Fibroblast of the aortic adventitia (primary cell): ENCODE data around the gene CHMP4B. TPM values are rescaled to one million over a fixed set of nuclear protein-coding genes. Genes with fewer than 3 reads are reported as not detected.

Source experiments
- DNase-seq: peaks from one replicate; pipeline ENCODE4 v3.0.0-alpha.2; 2010; ENCODE audit warnings: low read depth
- H3K4me3 ChIP-seq: 2 replicates; pipeline ENCODE4 v1.5.1; 2011; ENCODE audit warnings: low read depth, mild to moderate bottlenecking, control low read depth, low read length, moderate library complexity
- total RNA-seq: library from RNA; depleted of rRNA; stranded (reverse); fragments of >200 nt; gene quantifications from 2 replicates; pipeline ENCODE4 v1.2.3, GENCODE V29; 2012; ENCODE audit warnings: low replicate concordance
- TF ChIP-seq, protein P1 (sequence below): IDR thresholded peaks from 2 replicates; pipeline ENCODE4 v1.5.1; 2011; ENCODE audit warnings: mild to moderate bottlenecking, low read length, control low read depth, inconsistent platforms; ENCODE audit not compliant: insufficient read depth

Gene CHMP4B
- total RNA-seq, 1 donor, result 54.8 TPM

DNA sequence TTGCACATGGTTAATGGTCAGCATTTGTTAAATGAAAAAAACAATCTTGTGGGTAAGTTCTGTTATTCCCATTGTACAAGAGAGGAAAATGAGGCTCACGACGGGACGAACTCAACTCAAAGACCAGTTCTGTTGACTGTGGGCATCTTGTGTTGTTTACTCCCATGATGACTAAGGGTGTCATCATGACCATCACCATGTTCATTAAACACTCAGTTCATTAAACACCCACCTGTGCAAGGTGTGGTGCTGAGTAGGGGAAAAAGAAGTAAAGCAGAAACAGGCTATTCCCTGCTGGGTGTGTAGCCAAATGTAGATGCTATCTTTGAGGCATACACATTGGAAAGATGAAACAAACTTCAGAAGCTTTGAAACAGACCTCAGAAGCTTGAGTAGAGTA lies 4.5 kb downstream of the CHMP4B start:
- TF ChIP-seq, protein P1, sequence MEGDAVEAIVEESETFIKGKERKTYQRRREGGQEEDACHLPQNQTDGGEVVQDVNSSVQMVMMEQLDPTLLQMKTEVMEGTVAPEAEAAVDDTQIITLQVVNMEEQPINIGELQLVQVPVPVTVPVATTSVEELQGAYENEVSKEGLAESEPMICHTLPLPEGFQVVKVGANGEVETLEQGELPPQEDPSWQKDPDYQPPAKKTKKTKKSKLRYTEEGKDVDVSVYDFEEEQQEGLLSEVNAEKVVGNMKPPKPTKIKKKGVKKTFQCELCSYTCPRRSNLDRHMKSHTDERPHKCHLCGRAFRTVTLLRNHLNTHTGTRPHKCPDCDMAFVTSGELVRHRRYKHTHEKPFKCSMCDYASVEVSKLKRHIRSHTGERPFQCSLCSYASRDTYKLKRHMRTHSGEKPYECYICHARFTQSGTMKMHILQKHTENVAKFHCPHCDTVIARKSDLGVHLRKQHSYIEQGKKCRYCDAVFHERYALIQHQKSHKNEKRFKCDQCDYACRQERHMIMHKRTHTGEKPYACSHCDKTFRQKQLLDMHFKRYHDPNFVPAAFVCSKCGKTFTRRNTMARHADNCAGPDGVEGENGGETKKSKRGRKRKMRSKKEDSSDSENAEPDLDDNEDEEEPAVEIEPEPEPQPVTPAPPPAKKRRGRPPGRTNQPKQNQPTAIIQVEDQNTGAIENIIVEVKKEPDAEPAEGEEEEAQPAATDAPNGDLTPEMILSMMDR, result no peak
- DNase-seq, result no peak
- H3K4me3 ChIP-seq, result no peak overlapping the region

DNA sequence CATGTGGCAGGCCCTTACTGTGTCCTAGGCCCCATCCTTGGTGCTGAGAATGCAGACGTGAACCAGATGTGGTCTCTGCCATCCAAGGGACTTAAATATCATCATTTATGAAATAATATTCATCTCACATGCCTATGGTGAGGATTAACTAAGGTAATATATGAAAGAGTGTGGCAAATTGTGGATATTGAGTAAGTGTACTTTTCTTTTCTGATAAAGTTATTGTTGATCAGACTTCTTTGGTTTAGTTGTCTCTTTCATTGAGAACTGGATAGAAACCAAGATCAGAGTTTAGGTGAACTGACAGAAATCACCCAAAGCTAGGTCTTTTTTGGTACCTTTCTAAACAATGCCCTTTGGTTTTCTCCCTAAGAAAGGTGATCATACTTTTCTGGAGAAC lies 5.0 kb downstream of the CHMP4B start:
- H3K4me3 ChIP-seq, result no peak overlapping the region
- TF ChIP-seq, protein P1, result no peak
- no peak for DNase-seq

GRCh38 chr20:33817411-33817810 lies 6.3 kb downstream of the CHMP4B start:
- no peak overlapping the region for H3K4me3 ChIP-seq
- TF ChIP-seq, protein P1, result no peak
- DNase-seq, result no peak

GRCh38 chr20:33819456-33819855 lies 8.3 kb downstream of the CHMP4B start:
- TF ChIP-seq, protein P1, result no peak
- H3K4me3 ChIP-seq, result no peak overlapping the region
- DNase-seq, result no peak

GRCh38 chr20:33820362-33820761 lies 9.2 kb downstream of the CHMP4B start:
- H3K4me3 ChIP-seq, result no peak overlapping the region
- no peak for DNase-seq
- TF ChIP-seq, protein P1, result no peak

DNA sequence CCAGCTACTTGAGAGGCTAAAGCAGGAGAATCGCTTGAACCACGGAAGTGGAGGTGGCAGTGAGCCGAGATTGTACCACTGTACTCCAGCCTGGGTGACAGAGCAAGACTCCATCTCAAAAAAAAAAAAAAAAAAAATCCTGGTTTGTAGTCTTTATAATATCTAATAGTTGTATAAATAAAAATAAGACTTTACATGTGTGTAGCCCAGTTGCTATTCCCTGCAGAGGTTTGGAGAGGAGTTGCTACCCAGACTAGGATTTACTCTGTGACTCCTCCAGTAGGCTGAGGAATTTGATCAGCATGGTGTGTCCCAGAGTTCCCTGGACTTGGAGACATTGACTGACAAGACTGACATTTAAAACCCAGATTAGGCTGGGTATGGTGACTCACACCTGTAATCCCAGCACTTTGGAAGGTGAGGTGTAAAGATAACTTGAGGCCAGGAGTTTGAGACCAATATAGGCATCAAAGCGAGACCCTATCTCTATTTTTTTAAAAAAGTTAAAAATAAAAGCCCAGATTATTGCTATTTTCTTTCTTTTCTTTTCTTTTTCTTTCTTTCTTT lies 10.2 kb downstream of the CHMP4B start:
- no peak overlapping the region for H3K4me3 ChIP-seq
- no peak for DNase-seq
- TF ChIP-seq, protein P1, result no peak

DNA sequence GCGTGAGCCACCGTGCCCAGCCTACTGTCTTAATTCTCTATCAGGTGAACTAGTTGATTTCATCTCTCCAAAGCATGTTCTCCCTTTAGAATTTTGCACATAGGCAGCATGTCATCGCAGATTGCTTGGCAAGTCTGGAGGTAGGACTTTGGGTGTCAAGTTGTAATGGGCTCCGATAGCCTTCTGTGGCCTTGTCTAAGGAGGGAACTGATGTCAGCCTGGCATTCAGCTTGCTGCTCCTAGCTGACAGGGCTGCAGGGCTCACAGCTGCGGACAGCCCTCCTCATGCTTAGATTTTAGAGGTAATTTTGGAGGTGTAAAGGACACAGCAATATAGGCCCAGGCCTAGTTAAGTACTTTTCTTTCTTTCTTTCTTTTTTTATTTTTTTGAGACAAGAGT lies 11.3 kb downstream of the CHMP4B start:
- DNase-seq, result no peak
- no peak overlapping the region for H3K4me3 ChIP-seq
- TF ChIP-seq, protein P1, result no peak
